ENCODE measurements around the gene SERPINA1. TPM values are rescaled to one million over a fixed set of nuclear protein-coding genes. Genes with fewer than 3 reads are reported as not detected.
A peak's percentile ranks its signal among the peaks of the same experiment; 100 is the strongest.

The SERPINA1 gene
- total RNA-seq, 4 donors from 2014 or later = 102 to 1,757 (median 637) TPM

DNA sequence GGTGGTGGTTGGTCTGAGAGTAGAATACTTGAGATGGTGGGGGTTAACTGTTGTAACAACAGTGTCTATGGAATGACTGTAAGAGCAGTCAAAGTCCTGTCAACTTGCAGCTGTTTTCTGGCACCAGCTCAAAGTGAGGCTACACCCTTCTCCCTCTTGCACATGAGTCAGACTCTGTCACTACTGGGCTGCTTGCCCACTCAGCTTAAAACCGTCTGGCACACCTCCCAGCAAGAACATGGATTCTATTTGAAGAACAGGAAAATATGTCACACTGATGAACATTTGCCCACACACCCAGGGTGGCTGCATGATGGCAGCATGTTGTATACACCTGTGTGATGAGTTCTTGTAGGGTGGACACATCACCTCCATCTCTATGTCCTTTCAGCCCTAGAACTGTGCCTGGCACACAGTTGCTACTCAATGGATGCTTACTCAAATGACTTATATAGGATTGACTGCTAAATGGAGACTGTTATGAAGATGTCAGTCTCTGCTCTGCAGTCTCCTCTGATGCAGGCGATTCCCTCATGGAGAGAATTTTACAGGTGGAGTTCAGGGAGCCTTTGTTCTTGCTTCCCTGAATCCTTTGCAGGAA lies 46.0 kb downstream of the SERPINA1 start:
- no peaks in the 10 kb centered on the region for H3K36me3 ChIP-seq
- TF ChIP-seq, protein P1, sequence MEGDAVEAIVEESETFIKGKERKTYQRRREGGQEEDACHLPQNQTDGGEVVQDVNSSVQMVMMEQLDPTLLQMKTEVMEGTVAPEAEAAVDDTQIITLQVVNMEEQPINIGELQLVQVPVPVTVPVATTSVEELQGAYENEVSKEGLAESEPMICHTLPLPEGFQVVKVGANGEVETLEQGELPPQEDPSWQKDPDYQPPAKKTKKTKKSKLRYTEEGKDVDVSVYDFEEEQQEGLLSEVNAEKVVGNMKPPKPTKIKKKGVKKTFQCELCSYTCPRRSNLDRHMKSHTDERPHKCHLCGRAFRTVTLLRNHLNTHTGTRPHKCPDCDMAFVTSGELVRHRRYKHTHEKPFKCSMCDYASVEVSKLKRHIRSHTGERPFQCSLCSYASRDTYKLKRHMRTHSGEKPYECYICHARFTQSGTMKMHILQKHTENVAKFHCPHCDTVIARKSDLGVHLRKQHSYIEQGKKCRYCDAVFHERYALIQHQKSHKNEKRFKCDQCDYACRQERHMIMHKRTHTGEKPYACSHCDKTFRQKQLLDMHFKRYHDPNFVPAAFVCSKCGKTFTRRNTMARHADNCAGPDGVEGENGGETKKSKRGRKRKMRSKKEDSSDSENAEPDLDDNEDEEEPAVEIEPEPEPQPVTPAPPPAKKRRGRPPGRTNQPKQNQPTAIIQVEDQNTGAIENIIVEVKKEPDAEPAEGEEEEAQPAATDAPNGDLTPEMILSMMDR (IDR thresholded peaks at IDR 0.05) = no peak
- no peak for TF ChIP-seq POLR2A (IDR thresholded peaks at IDR 0.05)
- no peaks in the 10 kb centered on the region for H3K27me3 ChIP-seq
- H3K4me3 ChIP-seq = peak overlapping the region in 1 of 4 donors; percentile 22
- H3K4me1 ChIP-seq = peaks cover 0 to 4% (median 0%) of the 10 kb centered on the region in 4 donors
- no peaks in the 10 kb centered on the region for H3K9me3 ChIP-seq
- peak; percentile 18 to 93 (median 87) for DNase-seq
- H3K27ac ChIP-seq = peak overlapping the region in 2 of 4 donors; percentile 67 to 86

DNA sequence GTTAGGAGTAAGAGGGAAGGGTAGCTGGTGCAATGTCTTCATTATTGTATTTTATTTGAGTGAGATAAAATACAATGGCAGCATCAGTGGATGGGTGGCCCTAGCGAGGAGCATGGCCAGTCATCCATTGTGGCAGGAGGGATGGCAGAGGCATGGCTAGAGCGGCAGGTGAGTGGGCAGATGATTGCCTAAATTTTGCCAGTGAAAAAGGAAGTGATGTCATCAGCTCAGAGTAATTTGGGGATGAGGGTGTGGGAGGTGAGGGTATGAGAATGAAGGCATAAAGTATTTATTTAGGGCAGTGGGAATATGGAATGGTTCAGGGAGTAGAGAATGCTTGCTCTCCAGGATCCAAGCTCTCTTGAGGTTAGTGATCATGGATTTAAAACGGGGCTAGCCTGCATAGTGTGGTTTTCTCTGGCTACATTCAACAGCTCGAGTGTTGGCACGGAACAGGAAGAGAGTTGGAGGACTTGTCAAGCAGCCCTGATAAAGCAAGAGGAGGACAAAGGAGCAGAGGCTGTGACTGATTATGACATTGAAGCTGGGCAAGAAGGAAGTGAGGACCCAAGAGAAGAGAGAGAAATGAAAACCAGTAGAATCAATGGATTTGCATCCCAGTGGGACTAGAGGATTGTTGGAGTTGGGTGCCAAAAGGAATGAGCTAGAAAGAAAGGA lies 46.6 kb downstream of the SERPINA1 start:
- Histone ChIP-seq H3K9me3 (no peaks in the 10 kb centered on the region), H3K36me3 (no peaks in the 10 kb centered on the region), H3K27ac (peak overlapping the region in 3 of 4 donors; percentile 48 to 86 (median 67)), H3K4me3 (peak overlapping the region in 1 of 4 donors; percentile 22), H3K27me3 (no peaks in the 10 kb centered on the region), H3K4me1 (peaks cover 0 to 4% (median 0%) of the 10 kb centered on the region in 4 donors)
- no peak for DNase-seq
- no peak for TF ChIP-seq POLR2A (IDR thresholded peaks at IDR 0.05)
- TF ChIP-seq, protein P1 (IDR thresholded peaks at IDR 0.05) = no peak

DNA sequence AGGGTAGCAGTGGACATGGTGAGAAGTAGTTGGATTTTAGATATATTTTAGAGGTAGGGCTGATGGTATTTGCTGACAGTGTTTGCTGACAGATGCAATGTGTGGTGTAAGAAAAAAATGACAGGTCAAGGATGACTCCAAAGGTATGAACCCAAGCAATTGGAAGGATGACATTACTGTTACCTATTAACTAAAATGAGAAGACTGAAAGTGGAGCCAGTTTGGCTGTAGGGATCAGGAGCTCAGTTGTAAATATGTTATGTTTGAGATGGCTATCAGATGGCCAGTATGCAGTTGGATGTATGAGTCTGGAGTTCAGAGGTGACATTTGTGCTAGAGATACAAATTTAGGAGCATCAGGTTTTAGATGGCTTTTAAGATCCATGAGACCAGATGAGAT lies 47.9 kb downstream of the SERPINA1 start:
- peaks cover 0 to 4% (median 0%) of the 10 kb centered on the region in 4 donors for H3K4me1 ChIP-seq
- no peak for TF ChIP-seq POLR2A (IDR thresholded peaks at IDR 0.05)
- H3K4me3 ChIP-seq = no peak overlapping the region
- DNase-seq = no peak
- H3K27ac ChIP-seq = peak overlapping the region in 1 of 4 donors; percentile 6
- H3K9me3 ChIP-seq = no peaks in the 10 kb centered on the region
- H3K27me3 ChIP-seq = no peaks in the 10 kb centered on the region
- H3K36me3 ChIP-seq = no peaks in the 10 kb centered on the region

DNA sequence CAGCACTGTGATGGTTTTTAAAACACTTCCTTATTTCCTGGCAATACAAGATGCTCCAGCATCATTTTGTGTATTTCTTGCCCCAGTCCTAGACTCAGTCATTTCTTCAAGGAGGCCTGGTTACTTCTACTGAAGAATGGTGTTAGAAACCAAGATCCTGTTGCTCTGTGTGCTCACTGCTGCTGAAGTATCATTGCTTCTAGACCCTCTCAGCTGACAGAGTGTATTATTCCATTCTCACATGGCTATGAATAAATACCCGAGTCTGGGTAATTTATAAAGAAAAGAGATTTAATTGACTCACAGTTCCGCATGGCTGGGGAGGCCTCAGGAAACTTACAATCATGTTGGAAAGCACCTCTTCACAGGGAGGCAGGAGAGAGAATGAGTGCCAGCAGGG lies 50.4 kb downstream of the SERPINA1 start:
- Histone ChIP-seq H3K9me3 (no peaks in the 10 kb centered on the region), H3K36me3 (no peaks in the 10 kb centered on the region), H3K27me3 (no peaks in the 10 kb centered on the region), H3K4me1 (peaks cover 0 to 4% (median 0%) of the 10 kb centered on the region in 4 donors), H3K4me3 (no peak overlapping the region), H3K27ac (no peak overlapping the region)
- no peak for DNase-seq
- TF ChIP-seq POLR2A (IDR thresholded peaks at IDR 0.05) = no peak
- TF ChIP-seq, protein P1 (IDR thresholded peaks at IDR 0.05) = no peak

DNA sequence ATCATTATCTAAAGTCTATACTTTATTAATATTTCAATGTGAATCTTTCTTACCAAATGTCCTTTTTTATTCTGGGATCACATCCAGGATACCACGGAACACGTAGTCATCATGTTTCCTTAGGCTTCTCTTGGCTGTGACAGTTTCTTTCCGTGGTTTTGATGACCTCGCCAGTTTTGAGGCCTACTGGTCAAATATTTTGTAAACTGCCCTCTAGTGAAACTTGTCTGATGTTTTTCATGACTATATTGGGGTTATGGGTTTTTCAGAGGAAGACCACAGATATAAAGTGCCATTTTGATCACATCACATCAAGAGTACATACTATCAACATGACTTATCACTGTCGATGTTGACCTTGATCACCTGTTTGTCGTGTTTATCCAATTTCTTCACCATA lies 51.1 kb downstream of the SERPINA1 start:
- H3K27ac ChIP-seq = no peak overlapping the region
- H3K9me3 ChIP-seq = no peaks in the 10 kb centered on the region
- no peaks in the 10 kb centered on the region for H3K36me3 ChIP-seq
- H3K4me1 ChIP-seq = no peaks in the 10 kb centered on the region
- no peaks in the 10 kb centered on the region for H3K27me3 ChIP-seq
- no peak for TF ChIP-seq POLR2A (IDR thresholded peaks at IDR 0.05)
- TF ChIP-seq, protein P1 (IDR thresholded peaks at IDR 0.05) = no peak
- no peak for DNase-seq
- no peak overlapping the region for H3K4me3 ChIP-seq

DNA sequence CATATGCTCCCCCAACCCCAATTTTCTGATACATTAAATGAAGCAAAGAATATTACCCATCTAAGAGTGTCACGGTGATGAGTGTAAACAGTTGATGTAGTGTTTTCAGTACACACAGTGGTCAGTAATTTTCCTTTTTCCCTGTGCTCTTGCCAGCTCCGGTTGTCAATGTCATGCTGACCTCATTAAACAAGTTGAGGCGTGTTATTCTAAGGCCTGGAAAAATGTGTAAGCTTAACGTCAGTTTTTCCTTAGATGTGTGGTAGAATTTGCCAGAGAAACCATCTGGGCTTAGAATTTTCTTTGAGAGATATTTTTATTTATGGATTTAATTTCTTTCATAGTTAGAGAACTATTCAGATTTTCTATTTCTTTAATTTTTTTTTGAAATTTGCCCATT lies 53.5 kb downstream of the SERPINA1 start:
- Histone ChIP-seq H3K4me3 (no peak overlapping the region), H3K9me3 (no peaks in the 10 kb centered on the region), H3K4me1 (no peaks in the 10 kb centered on the region), H3K27me3 (no peaks in the 10 kb centered on the region), H3K36me3 (no peaks in the 10 kb centered on the region), H3K27ac (no peak overlapping the region)
- TF ChIP-seq, protein P1 (IDR thresholded peaks at IDR 0.05) = no peak
- TF ChIP-seq POLR2A (IDR thresholded peaks at IDR 0.05) = no peak
- no peak for DNase-seq

Measured in Peyer's patch (tissue), 4 donors.